ENCODE measurements around the gene OMP.

- TF ChIP-seq POLR2A (IDR thresholded peaks at IDR 0.05; ENCODE audit: low read depth, low read length) = no peak
- no peak for TF ChIP-seq CTCF (IDR thresholded peaks at IDR 0.05; ENCODE audit: extremely low read depth in 1 of 2, insufficient read depth in 1 of 2, low read depth in 1 of 2, low read length in 2 of 2)
- no peak for TF ChIP-seq POLR2AphosphoS5 (IDR thresholded peaks at IDR 0.05; ENCODE audit: insufficient read depth, low read depth, low read length)
- no peak for TF ChIP-seq MYC (IDR thresholded peaks at IDR 0.05; ENCODE audit: low read depth, low read length)
- TF ChIP-seq EZH2 (IDR thresholded peaks at IDR 0.05; ENCODE audit: borderline replicate concordance, low read depth, low read length, severe bottlenecking) = no peak
- TF ChIP-seq JUN (IDR thresholded peaks at IDR 0.05; ENCODE audit: borderline replicate concordance, insufficient read depth, insufficient read length, low read depth) = no peak
Observed at GRCh38 chr11:77074205-77074604, 28.4 kb upstream of the OMP start.

All from endothelial cell of umbilical vein (primary cell).